Prostate gland (tissue), 2 donors: ENCODE data around the gene RNF151.

Experiments used
- CTCF ChIP-seq, 4 experiments: fragments of 200-600 bp in 2 of 4; fragments of 450-650 bp in 2 of 4; sonication (generic) in 2 of 4; IDR thresholded peaks; 1 replicate in 3 of 4; 2 replicates in 1 of 4; pipeline ENCODE4 v1.5.1; 2016 to 2019; ENCODE audit warnings: antibody characterized with exemption in 4 of 4, mild to moderate bottlenecking in 2 of 4, moderate library complexity in 2 of 4
- POLR2AphosphoS5 ChIP-seq: sonication (generic); formaldehyde crosslinking; IDR thresholded peaks from one replicate; pipeline ENCODE4 v1.6.1; 2017; ENCODE audit warnings: antibody characterized with exemption

GRCh38 chr16:1990351-1991134 is 23.9 kb downstream of the RNF151 start:
- TF ChIP-seq CTCF (IDR thresholded peaks at IDR 0.05) (no peak), POLR2AphosphoS5 (no peak)
